Prostate gland (tissue), 2 donors: ENCODE data around the gene MICAL3. TPM values are rescaled to one million over a fixed set of nuclear protein-coding genes. Genes with fewer than 3 reads are reported as not detected.

Experiments used
- DNase-seq: peaks from one replicate; pipeline ENCODE4 v3.0.0-alpha.2; 2019; ENCODE audit warnings: low spot score
- H3K27ac ChIP-seq, 2 donors: fragments of 200-600 bp; sonication (generic); 2 replicates each; pipeline ENCODE4 v1.5.1; 2017 to 2019
- H3K27me3 ChIP-seq: fragments of 200-600 bp; sonication (generic); replicated peaks from 2 replicates; pipeline ENCODE4 v1.5.1; 2019; ENCODE audit not compliant: insufficient read depth
- H3K36me3 ChIP-seq, 2 donors: fragments of 200-600 bp; sonication (generic); 1 replicate in 1 of 2; 2 replicates in 1 of 2; pipeline versions ENCODE4 v1.5.1 to v1.8.1; 2017 to 2019
- H3K4me1 ChIP-seq: fragments of 200-600 bp; sonication (generic); replicated peaks from 2 replicates; pipeline ENCODE4 v1.5.1; 2019
- H3K4me3 ChIP-seq, 2 donors: fragments of 200-600 bp; sonication (generic); 2 replicates each; pipeline ENCODE4 v1.5.1; 2017 to 2019
- H3K9me3 ChIP-seq: fragments of 200-600 bp; sonication (generic); 2 replicates; pipeline ENCODE4 v1.5.1; 2017
- POLR2A ChIP-seq: fragments of 450-650 bp; IDR thresholded peaks from one replicate; pipeline ENCODE4 v1.6.1; 2016; ENCODE audit warnings: antibody characterized with exemption, mild to moderate bottlenecking
- POLR2AphosphoS5 ChIP-seq: sonication (generic); formaldehyde crosslinking; IDR thresholded peaks from one replicate; pipeline ENCODE4 v1.6.1; 2017; ENCODE audit warnings: antibody characterized with exemption
- WGBS: methylation state at CpG from one replicate; pipeline ENCODE4 v1.1.5; 2018; 5-methylcytosine and 5-hydroxymethylcytosine counted together
- intact Hi-C: fragments of 100-400 bp; cut with DNase I; formaldehyde crosslinking; loops from one replicate; pipeline ENCODE4 v1.14.2; 2022
- total RNA-seq, 2 donors: library from RNA; depleted of rRNA; stranded (reverse); fragments of >200 nt; gene quantifications; one replicate each; pipeline ENCODE4 v1.1.0, GENCODE V29; 2016
- TF ChIP-seq, protein P1 (sequence below), 4 experiments: fragments of 200-600 bp in 2 of 4; fragments of 450-650 bp in 2 of 4; sonication (generic) in 2 of 4; IDR thresholded peaks; 1 replicate in 3 of 4; 2 replicates in 1 of 4; pipeline ENCODE4 v1.5.1; 2016 to 2019; ENCODE audit warnings: antibody characterized with exemption in 4 of 4, mild to moderate bottlenecking in 2 of 4, moderate library complexity in 2 of 4

MICAL3 gene
- total RNA-seq, 2 donors from 2014 or later = 58.6 to 78.7 TPM

GRCh38 chr22:18035751-18036150 is 11.4 kb upstream of the MICAL3 start:
- DNase-seq = no peak
- Histone ChIP-seq H3K27me3 (no peaks in the 10 kb centered on the region), H3K4me1 (no peaks in the 10 kb centered on the region), H3K4me3 (no peak overlapping the region), H3K9me3 (no peaks in the 10 kb centered on the region), H3K27ac (no peak overlapping the region), H3K36me3 (no peaks in the 10 kb centered on the region)
- intact Hi-C loops = no loop called here
- TF ChIP-seq POLR2A (no peak), POLR2AphosphoS5 (no peak)
- TF ChIP-seq, protein P1, sequence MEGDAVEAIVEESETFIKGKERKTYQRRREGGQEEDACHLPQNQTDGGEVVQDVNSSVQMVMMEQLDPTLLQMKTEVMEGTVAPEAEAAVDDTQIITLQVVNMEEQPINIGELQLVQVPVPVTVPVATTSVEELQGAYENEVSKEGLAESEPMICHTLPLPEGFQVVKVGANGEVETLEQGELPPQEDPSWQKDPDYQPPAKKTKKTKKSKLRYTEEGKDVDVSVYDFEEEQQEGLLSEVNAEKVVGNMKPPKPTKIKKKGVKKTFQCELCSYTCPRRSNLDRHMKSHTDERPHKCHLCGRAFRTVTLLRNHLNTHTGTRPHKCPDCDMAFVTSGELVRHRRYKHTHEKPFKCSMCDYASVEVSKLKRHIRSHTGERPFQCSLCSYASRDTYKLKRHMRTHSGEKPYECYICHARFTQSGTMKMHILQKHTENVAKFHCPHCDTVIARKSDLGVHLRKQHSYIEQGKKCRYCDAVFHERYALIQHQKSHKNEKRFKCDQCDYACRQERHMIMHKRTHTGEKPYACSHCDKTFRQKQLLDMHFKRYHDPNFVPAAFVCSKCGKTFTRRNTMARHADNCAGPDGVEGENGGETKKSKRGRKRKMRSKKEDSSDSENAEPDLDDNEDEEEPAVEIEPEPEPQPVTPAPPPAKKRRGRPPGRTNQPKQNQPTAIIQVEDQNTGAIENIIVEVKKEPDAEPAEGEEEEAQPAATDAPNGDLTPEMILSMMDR (IDR thresholded peaks at IDR 0.05) = no peak
- 44% methylated on average over 9 of the region's 9 CpGs for WGBS

DNA sequence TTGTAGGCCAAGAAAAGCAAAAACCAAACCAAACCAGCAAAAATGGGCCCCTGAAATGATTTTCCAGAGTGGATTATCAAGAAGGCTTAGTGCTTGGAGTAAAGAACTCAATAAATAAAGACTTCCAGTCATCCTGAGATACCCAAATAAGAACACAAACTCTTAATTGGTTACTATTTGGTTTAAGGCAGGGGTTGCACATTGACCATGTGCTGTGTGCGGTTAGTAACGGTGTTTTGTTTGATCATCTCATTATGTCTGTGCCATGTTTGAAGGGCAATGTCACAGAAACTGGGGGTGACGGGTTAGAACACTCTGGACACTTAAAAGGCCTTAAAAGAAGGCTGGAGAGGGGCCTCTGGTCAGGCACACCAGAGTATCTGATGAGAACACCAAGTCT is 9.7 kb upstream of the MICAL3 start:
- 96% methylated on average over 3 of the region's 3 CpGs for WGBS
- Histone ChIP-seq H3K27ac (no peak overlapping the region), H3K36me3 (no peaks in the 10 kb centered on the region), H3K4me3 (no peak overlapping the region), H3K4me1 (no peaks in the 10 kb centered on the region), H3K9me3 (no peaks in the 10 kb centered on the region), H3K27me3 (no peaks in the 10 kb centered on the region)
- intact Hi-C loops = no loop called here
- no peak for DNase-seq
- TF ChIP-seq, protein P1 (IDR thresholded peaks at IDR 0.05) = no peak
- TF ChIP-seq POLR2AphosphoS5 (no peak), POLR2A (no peak)

DNA sequence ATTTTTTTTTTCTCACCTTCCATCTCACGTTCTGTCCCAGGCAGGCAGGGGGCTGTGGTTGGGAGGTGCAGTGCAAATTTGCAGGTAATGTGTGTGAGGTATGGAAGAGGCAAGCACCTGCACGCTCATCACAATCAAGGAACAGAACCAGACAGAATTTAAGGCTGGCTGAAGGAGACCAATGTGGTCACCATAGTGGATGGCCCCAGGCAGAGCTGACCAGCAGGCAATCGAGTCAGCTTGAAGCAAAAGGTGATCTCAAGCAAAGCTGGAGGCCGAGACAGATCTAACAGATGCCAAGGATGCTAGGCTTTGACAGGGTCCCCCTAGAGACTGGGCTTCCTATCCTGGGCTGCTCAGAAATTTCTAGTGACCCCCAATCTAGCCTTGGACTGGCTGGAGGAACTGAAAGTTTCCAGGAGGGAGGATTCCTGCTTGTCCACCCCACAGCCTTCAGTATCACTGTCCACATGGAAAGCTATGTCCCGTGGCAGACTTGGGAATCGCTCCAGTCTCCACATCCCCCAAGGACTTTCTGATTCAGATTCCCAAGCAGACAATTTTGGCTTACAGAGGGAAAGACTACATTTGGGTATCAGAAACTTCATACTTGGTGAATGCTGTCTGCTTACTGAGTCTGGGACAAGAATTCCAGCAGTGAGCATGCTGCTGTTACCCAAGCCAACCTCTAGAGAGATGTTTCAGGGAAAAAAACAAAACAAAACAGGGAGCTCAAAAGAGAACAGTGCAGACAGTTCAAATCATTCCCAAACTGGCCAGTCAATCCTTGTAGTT is 9.0 kb upstream of the MICAL3 start:
- H3K36me3 ChIP-seq = no peaks in the 10 kb centered on the region
- TF ChIP-seq, protein P1 (IDR thresholded peaks at IDR 0.05) = no peak
- TF ChIP-seq POLR2AphosphoS5 (no peak), POLR2A (no peak)
- no peaks in the 10 kb centered on the region for H3K9me3 ChIP-seq
- no peaks in the 10 kb centered on the region for H3K4me1 ChIP-seq
- no peaks in the 10 kb centered on the region for H3K27me3 ChIP-seq
- intact Hi-C loops = no loop called here
- no peak overlapping the region for H3K4me3 ChIP-seq
- WGBS = 86% methylated on average over 6 of the region's 6 CpGs
- no peak overlapping the region for H3K27ac ChIP-seq
- DNase-seq = no peak

DNA sequence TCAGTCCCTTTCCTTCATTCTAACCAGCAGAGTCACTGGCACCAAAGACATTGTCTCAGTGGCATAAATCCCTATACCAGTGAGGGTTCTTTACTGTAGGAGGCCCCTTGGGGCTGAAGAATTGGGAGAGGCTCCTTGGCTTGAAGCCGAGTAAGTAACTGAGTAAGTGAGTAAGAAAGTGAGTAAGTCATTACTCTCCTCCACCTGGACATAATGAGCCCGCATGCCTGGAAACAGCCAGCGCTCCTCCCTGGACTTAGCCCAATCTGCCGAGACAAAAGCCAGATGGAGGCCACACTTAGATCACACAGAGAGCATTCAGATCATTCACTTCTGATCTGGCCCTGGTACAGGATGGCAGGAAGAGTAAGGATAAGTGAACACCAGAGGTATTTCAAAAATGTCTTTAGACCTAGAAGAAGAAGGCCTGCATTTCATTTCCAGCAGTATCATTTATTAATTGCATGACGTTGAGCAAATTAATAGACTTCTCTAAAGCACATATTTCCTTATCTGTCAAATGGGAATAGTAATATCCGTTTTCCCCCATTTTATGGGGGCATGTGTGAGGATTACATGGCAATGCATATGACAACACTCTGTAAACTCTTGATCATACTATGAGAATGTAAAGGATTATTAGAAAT is 8.2 kb upstream of the MICAL3 start:
- Histone ChIP-seq H3K4me3 (no peak overlapping the region), H3K4me1 (no peaks in the 10 kb centered on the region), H3K9me3 (no peaks in the 10 kb centered on the region), H3K27me3 (no peaks in the 10 kb centered on the region), H3K36me3 (no peaks in the 10 kb centered on the region), H3K27ac (no peak overlapping the region)
- no peak for TF ChIP-seq POLR2AphosphoS5
- TF ChIP-seq, protein P1 (IDR thresholded peaks at IDR 0.05) = no peak
- TF ChIP-seq POLR2A = no peak
- intact Hi-C loops = no loop called here
- WGBS = 43% methylated on average over 6 of the region's 6 CpGs
- DNase-seq = no peak
